NOMO-1 treated with dmso at 0.1 percent for 144 hours (cell line): ENCODE data around the gene PTGER4.
"Not testable (repeated sequence)": the region's sequence is repeated elsewhere in the genome, so short reads cannot be mapped to it uniquely, and the experiment has no call there.

ENCODE experiments used
- DNase-seq: peaks from one replicate; lab custom pipeline; 2025; ENCODE audit not compliant: unreplicated experiment; lab: John Stamatoyannopoulos, UW

Gene PTGER4

GRCh38 chr5:40679913-40680681 lies at the start of gene PTGER4:
PTGER4 (plus strand) TSS chr5:40679915; CDS start chr5:40680994, 1,079 bp downstream.
- DNase-seq, result no peak

GRCh38 chr5:40630126-40630525 lies 49.6 kb upstream of the PTGER4 start:
- DNase-seq, result peak; percentile 83

GRCh38 chr5:40631236-40631635 lies 48.5 kb upstream of the PTGER4 start:
- DNase-seq, result no peak

- no peak for DNase-seq
These were observed 45.6 kb upstream of the PTGER4 start for GRCh38 chr5:40634154-40634553.

GRCh38 chr5:40634593-40634992 lies 45.1 kb upstream of the PTGER4 start:
- no peak for DNase-seq

- not testable (repeated sequence) for DNase-seq
These were observed 40.2 kb upstream of the PTGER4 start for GRCh38 chr5:40639531-40639930.

GRCh38 chr5:40646266-40646665 lies 33.4 kb upstream of the PTGER4 start:
- no peak for DNase-seq

- no peak for DNase-seq
These were observed 31.6 kb upstream of the PTGER4 start for GRCh38 chr5:40648150-40648549.

- peak; percentile 66 for DNase-seq
These were observed 30.2 kb upstream of the PTGER4 start for GRCh38 chr5:40649463-40650030.

GRCh38 chr5:40651201-40651600 lies 28.5 kb upstream of the PTGER4 start:
- no peak for DNase-seq

GRCh38 chr5:40652441-40653220 lies 27.1 kb upstream of the PTGER4 start:
- no peak for DNase-seq

GRCh38 chr5:40653221-40654022 lies 26.3 kb upstream of the PTGER4 start:
- DNase-seq, result no peak

- DNase-seq, result no peak
These were observed 25.2 kb upstream of the PTGER4 start for GRCh38 chr5:40654377-40654991.

- no peak for DNase-seq
These were observed 24.6 kb upstream of the PTGER4 start for GRCh38 chr5:40655138-40655537.

- DNase-seq, result not testable (repeated sequence)
These were observed 23.6 kb upstream of the PTGER4 start for GRCh38 chr5:40656091-40656490.

GRCh38 chr5:40656766-40657165 lies 22.9 kb upstream of the PTGER4 start:
- no peak for DNase-seq

GRCh38 chr5:40660751-40661150 lies 19.0 kb upstream of the PTGER4 start:
- no peak for DNase-seq

GRCh38 chr5:40665635-40666298 lies 13.9 kb upstream of the PTGER4 start:
- DNase-seq, result no peak

GRCh38 chr5:40666657-40667056 lies 13.1 kb upstream of the PTGER4 start:
- no peak for DNase-seq

- DNase-seq, result no peak
These were observed 12.5 kb upstream of the PTGER4 start for GRCh38 chr5:40667161-40667663.
